CD14-positive monocyte (primary cell): ENCODE measurements around the gene HOXA13. TPM values are rescaled to one million over a fixed set of nuclear protein-coding genes. Genes with fewer than 3 reads are reported as not detected.
A peak's percentile ranks its signal among the peaks of the same experiment; 100 is the strongest.

ENCODE experiments used
- DNase-seq, 3 donors: peaks; one replicate each; pipeline ENCODE4 v3.0.0-alpha.2; 2011 to 2022
- H2AFZ ChIP-seq: 2 replicates; pipeline ENCODE4 v1.6.0; 2012; ENCODE audit warnings: mild to moderate bottlenecking, low read depth, low read length, inconsistent platforms; ENCODE audit not compliant: insufficient read depth, poor library complexity, severe bottlenecking
- H3K27ac ChIP-seq, 2 donors: 1 replicate in 1 of 2; 2 replicates in 1 of 2; pipeline ENCODE4 v1.5.1; 2012 to 2013; ENCODE audit warnings: low read length in 2 of 2, control low read depth in 1 of 2, inconsistent platforms in 1 of 2, low read depth in 1 of 2, mild to moderate bottlenecking in 1 of 2
- H3K27me3 ChIP-seq, 2 donors: one replicate each; pipeline versions ENCODE4 v1.6.0 to v1.6.1; 2011 to 2013; ENCODE audit warnings: low read length in 2 of 2; ENCODE audit not compliant: control insufficient read depth in 2 of 2, insufficient read depth in 2 of 2
- H3K36me3 ChIP-seq, 2 donors: replicated peaks in 1 of 2; 1 replicate in 1 of 2; 2 replicates in 1 of 2; pipeline versions ENCODE4 v1.5.1 to v1.6.1; 2012 to 2013; ENCODE audit warnings: low read length in 2 of 2, control low read depth in 1 of 2, inconsistent platforms in 1 of 2, mild to moderate bottlenecking in 1 of 2; ENCODE audit not compliant: insufficient read depth in 2 of 2, control insufficient read depth in 1 of 2
- H3K4me1 ChIP-seq, 2 donors: 1 replicate in 1 of 2; 2 replicates in 1 of 2; pipeline versions ENCODE4 v1.5.1 to v1.6.1; 2012 to 2013; ENCODE audit warnings: low read length in 2 of 2, control low read depth in 1 of 2, inconsistent platforms in 1 of 2, mild to moderate bottlenecking in 1 of 2, moderate library complexity in 1 of 2; ENCODE audit not compliant: insufficient read depth in 2 of 2, control insufficient read depth in 1 of 2
- H3K4me2 ChIP-seq: replicated peaks from 2 replicates; pipeline ENCODE3; 2012; ENCODE audit warnings: low read length, moderate library complexity, mild to moderate bottlenecking; ENCODE audit not compliant: poor library complexity, severe bottlenecking; ENCODE audit errors: extremely low read depth
- H3K4me3 ChIP-seq, 3 experiments: fragments of 200-600 bp in 1 of 3; sonication (generic) in 1 of 3; replicated peaks in 1 of 3; 1 replicate in 2 of 3; 2 replicates in 1 of 3; pipeline ENCODE4 v1.5.1; 2011 to 2013; ENCODE audit warnings: low read length in 3 of 3, mild to moderate bottlenecking in 3 of 3, control low read depth in 2 of 3, low read depth in 2 of 3, inconsistent platforms in 1 of 3, moderate library complexity in 1 of 3
- H3K79me2 ChIP-seq: 2 replicates; pipeline ENCODE4 v1.6.0; 2012; ENCODE audit warnings: mild to moderate bottlenecking, control low read depth, inconsistent platforms, low read length, moderate library complexity; ENCODE audit not compliant: insufficient read depth
- H3K9ac ChIP-seq: 2 replicates; pipeline ENCODE4 v1.6.0; 2017; ENCODE audit warnings: low read length, mild to moderate bottlenecking; ENCODE audit not compliant: insufficient read depth, poor library complexity, severe bottlenecking
- H3K9me3 ChIP-seq, 2 donors: replicated peaks in 1 of 2; 1 replicate in 1 of 2; 2 replicates in 1 of 2; pipeline versions ENCODE4 v1.5.1 to v1.6.1; 2012 to 2013; ENCODE audit warnings: low read length in 2 of 2, control low read depth in 1 of 2; ENCODE audit not compliant: control insufficient read depth in 1 of 2, insufficient read depth in 1 of 2
- H4K20me1 ChIP-seq: 2 replicates; pipeline ENCODE4 v1.6.0; 2012; ENCODE audit warnings: mild to moderate bottlenecking, low read length, control low read depth, moderate library complexity; ENCODE audit not compliant: insufficient read depth
- H3K27ac Mint-ChIP-seq, 7 donors: one replicate each; pipeline ENCODE4 v1.8.0; 2020; ENCODE audit warnings: mild to moderate bottlenecking in 7 of 7, mixed read lengths in 7 of 7, moderate library complexity in 6 of 7, inconsistent platforms in 2 of 7
- H3K27me3 Mint-ChIP-seq, 3 donors: one replicate each; pipeline ENCODE4 v1.8.0; 2021 to 2022; ENCODE audit warnings: low read depth in 3 of 3, mild to moderate bottlenecking in 3 of 3, mixed read lengths in 3 of 3, moderate library complexity in 3 of 3, inconsistent platforms in 1 of 3
- H3K36me3 Mint-ChIP-seq, 2 donors: one replicate each; pipeline ENCODE4 v1.8.0; 2020; ENCODE audit warnings: mixed read lengths in 2 of 2, inconsistent platforms in 1 of 2, mild to moderate bottlenecking in 1 of 2
- H3K4me1 Mint-ChIP-seq: one replicate; pipeline ENCODE4 v1.8.0; 2020; ENCODE audit warnings: mild to moderate bottlenecking, mixed read lengths
- H3K4me3 Mint-ChIP-seq, 2 donors: one replicate each; pipeline ENCODE4 v1.8.0; 2020; ENCODE audit warnings: mild to moderate bottlenecking in 2 of 2, mixed read lengths in 2 of 2, moderate library complexity in 1 of 2
- H3K9me3 Mint-ChIP-seq, 7 donors: one replicate each; pipeline ENCODE4 v1.8.0; 2020 to 2022; ENCODE audit warnings: mixed read lengths in 7 of 7, mild to moderate bottlenecking in 6 of 7, moderate library complexity in 6 of 7, inconsistent platforms in 2 of 7
- CTCF ChIP-seq: fragments of 200-600 bp; IDR thresholded peaks from one replicate; pipeline ENCODE4 v1.8.0; 2022; ENCODE audit warnings: antibody characterized with exemption, mild to moderate bottlenecking
- WGBS: methylation state at CpG from one replicate; pipeline ENCODE4 v1.1.5; 2013; ENCODE audit warnings: missing lambda C conversion rate; ENCODE audit not compliant: insufficient coverage; 5-methylcytosine and 5-hydroxymethylcytosine counted together
- intact Hi-C, 2 donors: fragments of 100-400 bp; cut with micrococcal nuclease; formaldehyde crosslinking; loops; one replicate each; pipeline versions ENCODE4 v1.15.0 to v1.15.1; 2023
- polyA plus RNA-seq, 3 donors: library from polyadenylated mRNA; depleted of rRNA in 1 of 3; unstranded in 2 of 3; stranded (reverse) in 1 of 3; fragments of 300-500 nt in 2 of 3; fragments of >200 nt in 1 of 3; fragmentation: Illumina TruSeq in 2 of 3; gene quantifications; 1 replicate in 2 of 3; 2 replicates in 1 of 3; pipeline ENCODE4 v1.2.3, GENCODE V29; 2012 to 2021

Gene HOXA13
- polyA plus RNA-seq, 3 donors, result not detected

- intact Hi-C loops, result no loop called here
- Mint-ChIP-seq H3K4me3 (peak overlapping the region in 1 of 2 donors; percentile 89), H3K4me1 (peaks cover 34% of the 10 kb centered on the region), H3K36me3 (peaks cover 7 to 17% of the 10 kb centered on the region in 2 donors), H3K27ac (no peak overlapping the region), H3K9me3 (peaks cover 3 to 33% (median 17%) of the 10 kb centered on the region in 7 donors), H3K27me3 (peaks cover 88 to 96% (median 96%) of the 10 kb centered on the region in 3 donors)
- Histone ChIP-seq H3K9me3 (peaks cover 7 to 36% of the 10 kb centered on the region in 2 donors), H3K27me3 (peaks cover 52 to 99% of the 10 kb centered on the region in 2 donors), H2AFZ (no peak overlapping the region), H3K79me2 (no peaks in the 10 kb centered on the region), H4K20me1 (no peaks in the 10 kb centered on the region), H3K4me1 (peaks cover 30 to 34% of the 10 kb centered on the region in 2 donors), H3K36me3 (no peaks in the 10 kb centered on the region), H3K27ac (no peak overlapping the region), H3K4me2 (no peak overlapping the region), H3K9ac (no peak overlapping the region), H3K4me3 (no peak overlapping the region)
- DNase-seq, result no peak
- 78% methylated on average over 6 of the region's 12 CpGs for WGBS
- no peak for TF ChIP-seq CTCF
These were observed 19.2 kb downstream of the HOXA13 start for GRCh38 chr7:27180431-27181420.

GRCh38 chr7:27179503-27180430 is 20.1 kb downstream of the HOXA13 start:
- Mint-ChIP-seq H3K4me3 (peak overlapping the region; percentile 59 to 89), H3K36me3 (peaks cover 2 to 14% of the 10 kb centered on the region in 2 donors), H3K4me1 (peaks cover 27% of the 10 kb centered on the region), H3K27me3 (peaks cover 88 to 96% (median 96%) of the 10 kb centered on the region in 3 donors), H3K27ac (peak overlapping the region in 1 of 7 donors; percentile 7), H3K9me3 (peaks cover 2 to 30% (median 12%) of the 10 kb centered on the region in 7 donors)
- peaks cover 50 to 99% of the 10 kb centered on the region in 2 donors for H3K27me3 ChIP-seq
- peak overlapping the region in 1 of 3 experiments; percentile 38 for H3K4me3 ChIP-seq
- peak; percentile 94 for TF ChIP-seq CTCF
- H3K27ac ChIP-seq, result no peak overlapping the region
- H2AFZ ChIP-seq, result no peak overlapping the region
- no peaks in the 10 kb centered on the region for H4K20me1 ChIP-seq
- no peak overlapping the region for H3K9ac ChIP-seq
- peak; percentile 65 to 70 (median 67) for DNase-seq
- intact Hi-C loops, result no loop called here
- peaks cover 20 to 25% of the 10 kb centered on the region in 2 donors for H3K4me1 ChIP-seq
- H3K79me2 ChIP-seq, result no peaks in the 10 kb centered on the region
- peak overlapping the region; percentile 53 for H3K4me2 ChIP-seq
- WGBS, result 14% methylated on average over 28 of the region's 56 CpGs
- no peaks in the 10 kb centered on the region for H3K36me3 ChIP-seq
- peaks cover 5 to 34% of the 10 kb centered on the region in 2 donors for H3K9me3 ChIP-seq
